ENCODE measurements around the gene PTRH1.

- no peak for TF ChIP-seq CTCF (IDR thresholded peaks at IDR 0.05)
- no peak for TF ChIP-seq POLR2A (IDR thresholded peaks at IDR 0.05)
- TF ChIP-seq EP300 (IDR thresholded peaks at IDR 0.05): no peak
Observed at GRCh38 chr9:127686461-127687393, 28.7 kb downstream of the PTRH1 start.
